Measurements from ENCODE around the gene DNAJC17.
A peak's percentile ranks its signal among the peaks of the same experiment; 100 is the strongest.

Gene DNAJC17

GRCh38 chr15:40830884-40831283 is 23.6 kb upstream of the DNAJC17 start:
- Histone ChIP-seq H3K9me3 (replicated peaks in 1 of 2; ENCODE audit: control insufficient read depth in 2 of 2, insufficient read depth in 1 of 2, low read depth in 1 of 2, low read length in 2 of 2) (no peaks in the 10 kb centered on the region), H2BK120ac (ENCODE audit: low read depth, low read length) (no peak overlapping the region), H2BK15ac (ENCODE audit: low read length) (no peak overlapping the region), H3K4me1 (ENCODE audit: control insufficient read depth in 2 of 2, insufficient read depth in 1 of 2, low read depth in 1 of 2, low read length in 2 of 2) (no peaks in the 10 kb centered on the region), H3K18ac (ENCODE audit: low read length) (no peak overlapping the region), H2AFZ (ENCODE audit: low read length) (no peak overlapping the region), H3K27me3 (ENCODE audit: control insufficient read depth in 3 of 3, insufficient read depth in 3 of 3, low read depth in 1 of 3, low read length in 3 of 3) (peaks cover 0 to 5% (median 0%) of the 10 kb centered on the region in 3 experiments), H3K4me3 (ENCODE audit: low read length in 2 of 2) (no peak overlapping the region), H3K79me1 (ENCODE audit: low read depth, low read length) (no peaks in the 10 kb centered on the region), H4K91ac (ENCODE audit: low read depth, low read length, poor library complexity) (no peak overlapping the region), H2BK5ac (ENCODE audit: low read length) (no peak overlapping the region), H3K23ac (ENCODE audit: low read depth, low read length, poor library complexity) (no peak overlapping the region), H3K4me2 (ENCODE audit: insufficient read depth, low read length, poor library complexity, severe bottlenecking) (no peak overlapping the region), H2AK5ac (ENCODE audit: low read depth, low read length) (no peak overlapping the region), H2BK12ac (ENCODE audit: low read length) (no peak overlapping the region), H4K8ac (ENCODE audit: low read depth, low read length) (no peak overlapping the region), H3K9ac (ENCODE audit: low read depth, low read length, poor library complexity) (no peak overlapping the region), H3K36me3 (replicated peaks in 1 of 2; ENCODE audit: control insufficient read depth in 2 of 2, insufficient read depth in 2 of 2, low read length in 2 of 2) (no peaks in the 10 kb centered on the region), H3K27ac (replicated peaks; ENCODE audit: low read length) (no peak overlapping the region), H3K4ac (ENCODE audit: low read length) (no peak overlapping the region), H3K14ac (ENCODE audit: low read length) (no peak overlapping the region)
- no CpG with 5 or more reads among the region's 2 CpGs for WGBS, 2 donors (ENCODE audit: extremely low coverage in 2 of 2, insufficient read length in 2 of 2, insufficient replicate concordance in 1 of 2)
- DNase-seq (ENCODE audit: low spot score) = no peak

GRCh38 chr15:40829115-40829514 is 21.8 kb upstream of the DNAJC17 start:
- Histone ChIP-seq H3K36me3 (replicated peaks in 1 of 2; ENCODE audit: control insufficient read depth in 2 of 2, insufficient read depth in 2 of 2, low read length in 2 of 2) (no peaks in the 10 kb centered on the region), H2BK15ac (ENCODE audit: low read length) (no peak overlapping the region), H3K4ac (ENCODE audit: low read length) (no peak overlapping the region), H3K23ac (ENCODE audit: low read depth, low read length, poor library complexity) (no peak overlapping the region), H4K8ac (ENCODE audit: low read depth, low read length) (no peak overlapping the region), H3K9me3 (replicated peaks in 1 of 2; ENCODE audit: control insufficient read depth in 2 of 2, insufficient read depth in 1 of 2, low read depth in 1 of 2, low read length in 2 of 2) (no peaks in the 10 kb centered on the region), H3K27me3 (ENCODE audit: control insufficient read depth in 3 of 3, insufficient read depth in 3 of 3, low read depth in 1 of 3, low read length in 3 of 3) (peaks cover 0 to 3% (median 0%) of the 10 kb centered on the region in 3 experiments), H2BK5ac (ENCODE audit: low read length) (no peak overlapping the region), H3K18ac (ENCODE audit: low read length) (no peak overlapping the region), H3K9ac (ENCODE audit: low read depth, low read length, poor library complexity) (no peak overlapping the region), H3K79me1 (ENCODE audit: low read depth, low read length) (no peaks in the 10 kb centered on the region), H3K4me1 (ENCODE audit: control insufficient read depth in 2 of 2, insufficient read depth in 1 of 2, low read depth in 1 of 2, low read length in 2 of 2) (no peaks in the 10 kb centered on the region), H2AFZ (ENCODE audit: low read length) (peak overlapping the region; percentile 35), H3K4me2 (ENCODE audit: insufficient read depth, low read length, poor library complexity, severe bottlenecking) (no peak overlapping the region), H3K27ac (replicated peaks; ENCODE audit: low read length) (no peak overlapping the region), H2AK5ac (ENCODE audit: low read depth, low read length) (no peak overlapping the region), H4K91ac (ENCODE audit: low read depth, low read length, poor library complexity) (no peak overlapping the region), H2BK12ac (ENCODE audit: low read length) (no peak overlapping the region), H3K14ac (ENCODE audit: low read length) (no peak overlapping the region), H3K4me3 (ENCODE audit: low read length in 2 of 2) (no peak overlapping the region), H2BK120ac (ENCODE audit: low read depth, low read length) (no peak overlapping the region)
- DNase-seq (ENCODE audit: low spot score) = no peak
- WGBS, 2 donors (ENCODE audit: extremely low coverage in 2 of 2, insufficient read length in 2 of 2, insufficient replicate concordance in 1 of 2) = no CpG with 5 or more reads among the region's 7 CpGs

GRCh38 chr15:40828447-40829036 is 21.3 kb upstream of the DNAJC17 start, which contains the start of gene PPP1R14D:
Gene PPP1R14D, minus strand, starts transcription at chr15:40828708. Its CDS starts 67 bp downstream, at chr15:40828641.
- Histone ChIP-seq H2BK15ac (ENCODE audit: low read length) (no peak within 1 kb of the TSS), H3K4ac (ENCODE audit: low read length) (no peak within 1 kb of the TSS), H3K4me2 (ENCODE audit: insufficient read depth, low read length, poor library complexity, severe bottlenecking) (no peak within 1 kb of the TSS), H3K18ac (ENCODE audit: low read length) (peak within 1 kb of the TSS; percentile 7), H3K14ac (ENCODE audit: low read length) (no peak within 1 kb of the TSS), H3K9me3 (replicated peaks in 1 of 2; ENCODE audit: control insufficient read depth in 2 of 2, insufficient read depth in 1 of 2, low read depth in 1 of 2, low read length in 2 of 2) (no peaks in the 10 kb centered on the region), H3K9ac (ENCODE audit: low read depth, low read length, poor library complexity) (no peak within 1 kb of the TSS), H2BK5ac (ENCODE audit: low read length) (no peak within 1 kb of the TSS), H3K4me1 (ENCODE audit: control insufficient read depth in 2 of 2, insufficient read depth in 1 of 2, low read depth in 1 of 2, low read length in 2 of 2) (no peaks in the 10 kb centered on the region), H3K23ac (ENCODE audit: low read depth, low read length, poor library complexity) (peak within 1 kb of the TSS; percentile 14), H3K27ac (replicated peaks; ENCODE audit: low read length) (no peak within 1 kb of the TSS), H3K79me1 (ENCODE audit: low read depth, low read length) (no peaks in the 10 kb centered on the region), H2AFZ (ENCODE audit: low read length) (peak within 1 kb of the TSS; percentile 35), H2AK5ac (ENCODE audit: low read depth, low read length) (no peak within 1 kb of the TSS), H2BK120ac (ENCODE audit: low read depth, low read length) (no peak within 1 kb of the TSS), H3K27me3 (ENCODE audit: control insufficient read depth in 3 of 3, insufficient read depth in 3 of 3, low read depth in 1 of 3, low read length in 3 of 3) (peaks cover 0 to 3% (median 0%) of the 10 kb centered on the region in 3 experiments), H4K8ac (ENCODE audit: low read depth, low read length) (no peak within 1 kb of the TSS), H3K4me3 (ENCODE audit: low read length in 2 of 2) (no peak within 1 kb of the TSS), H4K91ac (ENCODE audit: low read depth, low read length, poor library complexity) (no peak within 1 kb of the TSS), H3K36me3 (replicated peaks in 1 of 2; ENCODE audit: control insufficient read depth in 2 of 2, insufficient read depth in 2 of 2, low read length in 2 of 2) (no peaks in the 10 kb centered on the region), H2BK12ac (ENCODE audit: low read length) (no peak within 1 kb of the TSS)
- WGBS, 2 donors (ENCODE audit: extremely low coverage in 2 of 2, insufficient read length in 2 of 2, insufficient replicate concordance in 1 of 2) = no CpG with 5 or more reads among the region's 6 CpGs
- DNase-seq (ENCODE audit: low spot score) = no peak

GRCh38 chr15:40826423-40827075 is 19.3 kb upstream of the DNAJC17 start:
- H2BK120ac ChIP-seq (ENCODE audit: low read depth, low read length) = no peak overlapping the region
- no peak overlapping the region for H3K18ac ChIP-seq (ENCODE audit: low read length)
- H3K9me3 ChIP-seq (replicated peaks in 1 of 2; ENCODE audit: control insufficient read depth in 2 of 2, insufficient read depth in 1 of 2, low read depth in 1 of 2, low read length in 2 of 2) = no peaks in the 10 kb centered on the region
- H3K4me3 ChIP-seq (ENCODE audit: low read length in 2 of 2) = no peak overlapping the region
- H3K27ac ChIP-seq (replicated peaks; ENCODE audit: low read length) = no peak overlapping the region
- no peaks in the 10 kb centered on the region for H3K36me3 ChIP-seq (replicated peaks in 1 of 2; ENCODE audit: control insufficient read depth in 2 of 2, insufficient read depth in 2 of 2, low read length in 2 of 2)
- H3K27me3 ChIP-seq (ENCODE audit: control insufficient read depth in 3 of 3, insufficient read depth in 3 of 3, low read depth in 1 of 3, low read length in 3 of 3) = no peaks in the 10 kb centered on the region
- no peak for DNase-seq (ENCODE audit: low spot score)
- no peak overlapping the region for H2AFZ ChIP-seq (ENCODE audit: low read length)
- no peak overlapping the region for H2BK15ac ChIP-seq (ENCODE audit: low read length)
- no peak overlapping the region for H3K4me2 ChIP-seq (ENCODE audit: insufficient read depth, low read length, poor library complexity, severe bottlenecking)
- no peak overlapping the region for H3K23ac ChIP-seq (ENCODE audit: low read depth, low read length, poor library complexity)
- H3K4me1 ChIP-seq (ENCODE audit: control insufficient read depth in 2 of 2, insufficient read depth in 1 of 2, low read depth in 1 of 2, low read length in 2 of 2) = no peaks in the 10 kb centered on the region
- H3K79me1 ChIP-seq (ENCODE audit: low read depth, low read length) = no peaks in the 10 kb centered on the region
- no peak overlapping the region for H2BK12ac ChIP-seq (ENCODE audit: low read length)
- H2BK5ac ChIP-seq (ENCODE audit: low read length) = no peak overlapping the region
- H2AK5ac ChIP-seq (ENCODE audit: low read depth, low read length) = no peak overlapping the region
- no peak overlapping the region for H3K4ac ChIP-seq (ENCODE audit: low read length)
- H3K14ac ChIP-seq (ENCODE audit: low read length) = no peak overlapping the region
- no peak overlapping the region for H3K9ac ChIP-seq (ENCODE audit: low read depth, low read length, poor library complexity)
- WGBS, 2 donors (ENCODE audit: extremely low coverage in 2 of 2, insufficient read length in 2 of 2, insufficient replicate concordance in 1 of 2) = no CpG with 5 or more reads among the region's 4 CpGs
- no peak overlapping the region for H4K8ac ChIP-seq (ENCODE audit: low read depth, low read length)
- H4K91ac ChIP-seq (ENCODE audit: low read depth, low read length, poor library complexity) = no peak overlapping the region

Data from neuronal stem cell (in vitro differentiated cells).